Vagina (tissue), 2 donors: ENCODE measurements around the gene ADGRG6.

Experiments
- CTCF ChIP-seq, 3 experiments: fragments of 450-650 bp in 2 of 3; fragments of 200-600 bp in 1 of 3; sonication (generic) in 1 of 3; IDR thresholded peaks; one replicate each; pipeline ENCODE4 v1.5.1; 2017 to 2019; ENCODE audit warnings: antibody characterized with exemption in 3 of 3, mild to moderate bottlenecking in 2 of 3, moderate library complexity in 2 of 3
- POLR2A ChIP-seq, 2 donors: fragments of 450-650 bp; IDR thresholded peaks; one replicate each; pipeline ENCODE4 v1.6.1; 2017; ENCODE audit warnings: antibody characterized with exemption in 2 of 2, mild to moderate bottlenecking in 2 of 2, moderate library complexity in 2 of 2
- POLR2AphosphoS5 ChIP-seq, 2 donors: sonication (generic); formaldehyde crosslinking; IDR thresholded peaks; one replicate each; pipeline ENCODE4 v1.9.0; 2017; ENCODE audit warnings: antibody characterized with exemption in 2 of 2, mild to moderate bottlenecking in 2 of 2, low read depth in 1 of 2; ENCODE audit not compliant: insufficient read depth in 1 of 2

DNA sequence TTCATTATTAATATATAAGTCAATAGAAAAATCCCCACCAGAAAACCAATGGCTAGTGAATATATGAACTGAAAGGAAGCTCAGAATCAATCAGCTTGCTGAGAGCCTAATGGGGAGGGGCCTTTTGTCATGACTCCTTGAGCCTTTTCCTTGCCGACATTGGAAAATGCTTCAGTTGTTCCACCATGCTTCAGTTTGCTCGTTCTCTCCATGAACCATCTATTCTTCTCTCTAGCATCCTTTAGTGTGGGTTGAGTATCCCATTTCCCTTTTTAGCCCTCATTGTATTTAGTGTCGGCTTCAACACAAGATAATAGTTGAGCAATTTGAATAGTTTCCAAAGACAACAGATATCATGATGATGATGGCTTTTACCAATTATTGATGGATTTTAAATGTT, 139.9 kb downstream of the ADGRG6 start:
- TF ChIP-seq CTCF (IDR thresholded peaks at IDR 0.05): no peak
- TF ChIP-seq POLR2AphosphoS5 (IDR thresholded peaks at IDR 0.05; ENCODE audit: insufficient read depth in 1 of 2, low read depth in 1 of 2): no peak
- no peak for TF ChIP-seq POLR2A (IDR thresholded peaks at IDR 0.05)
